Measurements from ENCODE around the gene RBM47. TPM values are rescaled to one million over a fixed set of nuclear protein-coding genes. Genes with fewer than 3 reads are reported as not detected.
"Not testable (repeated sequence)": the region's sequence is repeated elsewhere in the genome, so short reads cannot be mapped to it uniquely, and the experiment has no call there.

Gene RBM47
- total RNA-seq, 5 donors from 2014 or later (not counting 1 experiment from before 2014, with no cell fraction given) = 0.19 to 1.3 (median 0.79) TPM

GRCh38 chr4:40395166-40395900 is 234.3 kb downstream of the RBM47 start:
- CTCF ChIA-PET = no interaction called here
- H3K27ac Mint-ChIP-seq = no peak overlapping the region
- H3K36me3 Mint-ChIP-seq = no peaks in the 10 kb centered on the region
- H3K27me3 Mint-ChIP-seq = no peaks in the 10 kb centered on the region
- Histone ChIP-seq H3K4me3 (ENCODE audit: control insufficient read depth in 1 of 2, extremely low read depth in 1 of 2, low read length in 1 of 2) (no peak overlapping the region), H3K36me3 (ENCODE audit: control insufficient read depth in 2 of 2, extremely low read depth in 1 of 2, insufficient read depth in 1 of 2, low read length in 1 of 2) (no peaks in the 10 kb centered on the region), H3K4me1 (ENCODE audit: control insufficient read depth in 1 of 2, extremely low read depth in 1 of 2, insufficient read depth in 2 of 2, low read length in 2 of 2) (no peaks in the 10 kb centered on the region), H3K27ac (ENCODE audit: low read length) (no peak overlapping the region), H3K27me3 (replicated peaks in 1 of 2; ENCODE audit: control insufficient read depth in 2 of 2, extremely low read depth in 1 of 2, insufficient read depth in 2 of 2, low read length in 1 of 2) (no peaks in the 10 kb centered on the region), H3K9me3 (no peaks in the 10 kb centered on the region)
- H3K4me3 Mint-ChIP-seq = no peak overlapping the region
- POLR2A ChIA-PET = interaction anchor here in 1 of 2 donors (0.7 kb wide), 1 partner anchor 92 kb away, joined by 3 read pairs; no protein-coding TSS in a partner anchor
- 68% methylated on average over 4 of the region's 4 CpGs for WGBS (ENCODE audit: insufficient coverage)
- ATAC-seq (replicated peaks in 1 of 4) (no peak), DNase-seq (no peak)
- no peaks in the 10 kb centered on the region for H3K9me3 Mint-ChIP-seq
- H3K4me1 Mint-ChIP-seq = no peaks in the 10 kb centered on the region

- Histone ChIP-seq H3K4me3 (ENCODE audit: control insufficient read depth in 1 of 2, extremely low read depth in 1 of 2, low read length in 1 of 2) (no peak overlapping the region), H3K36me3 (ENCODE audit: control insufficient read depth in 2 of 2, extremely low read depth in 1 of 2, insufficient read depth in 1 of 2, low read length in 1 of 2) (no peaks in the 10 kb centered on the region), H3K4me1 (ENCODE audit: control insufficient read depth in 1 of 2, extremely low read depth in 1 of 2, insufficient read depth in 2 of 2, low read length in 2 of 2) (no peaks in the 10 kb centered on the region), H3K9me3 (no peaks in the 10 kb centered on the region), H3K27ac (ENCODE audit: low read length) (no peak overlapping the region), H3K27me3 (replicated peaks in 1 of 2; ENCODE audit: control insufficient read depth in 2 of 2, extremely low read depth in 1 of 2, insufficient read depth in 2 of 2, low read length in 1 of 2) (no peaks in the 10 kb centered on the region)
- Mint-ChIP-seq H3K9me3 (no peaks in the 10 kb centered on the region), H3K36me3 (no peaks in the 10 kb centered on the region), H3K4me1 (no peaks in the 10 kb centered on the region), H3K4me3 (no peak overlapping the region), H3K27ac (no peak overlapping the region), H3K27me3 (no peaks in the 10 kb centered on the region)
- DNase-seq (no peak), ATAC-seq (replicated peaks in 1 of 4) (no peak)
- CTCF ChIA-PET = no interaction called here
- 88% methylated on average over 1 of the region's 6 CpGs for WGBS (ENCODE audit: insufficient coverage)
- POLR2A ChIA-PET = no interaction called here
Observed at GRCh38 chr4:40394236-40394635, 235.4 kb downstream of the RBM47 start.

DNA sequence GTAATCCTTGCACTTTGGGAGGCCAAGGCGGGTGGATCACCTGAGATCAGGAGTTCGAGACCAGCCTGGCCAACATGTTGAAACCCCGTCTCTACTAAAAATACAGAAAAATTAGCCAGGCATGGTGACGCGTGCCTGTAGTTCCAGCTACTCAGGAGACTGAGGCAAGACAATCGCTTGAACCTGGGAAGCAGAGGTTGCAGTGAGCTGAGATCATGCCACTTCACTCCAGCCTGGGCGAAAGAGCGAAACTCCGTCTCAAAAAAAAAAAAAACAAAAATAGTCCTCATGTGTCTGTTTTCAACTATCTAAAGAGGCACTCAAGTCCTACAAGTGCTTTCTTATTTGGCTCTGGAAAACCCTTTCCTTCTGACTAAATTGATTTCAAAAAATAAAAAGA is 237.4 kb downstream of the RBM47 start:
- WGBS (ENCODE audit: insufficient coverage) = 95% methylated on average over 5 of the region's 9 CpGs
- H3K27me3 Mint-ChIP-seq; H3K27ac ChIP-seq (ENCODE audit: low read length); POLR2A ChIA-PET; H3K36me3 Mint-ChIP-seq; DNase-seq; H3K4me3 Mint-ChIP-seq; H3K4me1 ChIP-seq (ENCODE audit: control insufficient read depth in 1 of 2, extremely low read depth in 1 of 2, insufficient read depth in 2 of 2, low read length in 2 of 2); H3K36me3 ChIP-seq (ENCODE audit: control insufficient read depth in 2 of 2, extremely low read depth in 1 of 2, insufficient read depth in 1 of 2, low read length in 1 of 2); ATAC-seq (replicated peaks in 1 of 4); CTCF ChIA-PET; H3K4me3 ChIP-seq (ENCODE audit: control insufficient read depth in 1 of 2, extremely low read depth in 1 of 2, low read length in 1 of 2); H3K4me1 Mint-ChIP-seq; H3K9me3 ChIP-seq; H3K9me3 Mint-ChIP-seq; H3K27ac Mint-ChIP-seq; H3K27me3 ChIP-seq (replicated peaks in 1 of 2; ENCODE audit: control insufficient read depth in 2 of 2, extremely low read depth in 1 of 2, insufficient read depth in 2 of 2, low read length in 1 of 2): not testable (repeated sequence)

DNA sequence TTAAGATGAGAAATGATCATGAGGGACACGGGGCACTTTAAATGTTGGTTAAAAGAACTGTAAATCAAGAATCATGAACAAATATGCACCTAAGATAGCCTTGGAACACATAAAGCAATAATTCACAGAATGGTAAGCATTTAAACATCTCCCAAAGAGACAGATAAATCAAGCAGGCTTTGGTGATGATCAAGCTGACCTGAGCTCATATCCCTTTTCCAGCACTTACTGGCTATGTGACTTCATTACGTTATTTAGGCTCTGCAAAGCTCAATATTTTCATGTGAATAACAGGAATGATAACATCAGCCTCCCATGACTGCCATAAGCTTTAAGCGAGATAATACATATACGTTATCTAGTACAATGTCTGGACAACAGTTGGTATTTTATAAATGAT is 239.7 kb downstream of the RBM47 start:
- CTCF ChIA-PET = no interaction called here
- Mint-ChIP-seq H3K27ac (no peak overlapping the region), H3K4me3 (no peak overlapping the region), H3K9me3 (no peaks in the 10 kb centered on the region), H3K27me3 (no peaks in the 10 kb centered on the region), H3K4me1 (peaks cover 0 to 5% (median 2%) of the 10 kb centered on the region in 3 donors), H3K36me3 (no peaks in the 10 kb centered on the region)
- ATAC-seq (replicated peaks in 1 of 4) = no peak
- Histone ChIP-seq H3K27me3 (replicated peaks in 1 of 2; ENCODE audit: control insufficient read depth in 2 of 2, extremely low read depth in 1 of 2, insufficient read depth in 2 of 2, low read length in 1 of 2) (no peaks in the 10 kb centered on the region), H3K4me1 (ENCODE audit: control insufficient read depth in 1 of 2, extremely low read depth in 1 of 2, insufficient read depth in 2 of 2, low read length in 2 of 2) (no peaks in the 10 kb centered on the region), H3K36me3 (ENCODE audit: control insufficient read depth in 2 of 2, extremely low read depth in 1 of 2, insufficient read depth in 1 of 2, low read length in 1 of 2) (no peaks in the 10 kb centered on the region), H3K27ac (ENCODE audit: low read length) (no peak overlapping the region), H3K9me3 (no peaks in the 10 kb centered on the region), H3K4me3 (ENCODE audit: control insufficient read depth in 1 of 2, extremely low read depth in 1 of 2, low read length in 1 of 2) (no peak overlapping the region)
- POLR2A ChIA-PET = no interaction called here
- WGBS (ENCODE audit: insufficient coverage) = no CpG with 5 or more reads among the region's 4 CpGs
- no peak for DNase-seq

DNA sequence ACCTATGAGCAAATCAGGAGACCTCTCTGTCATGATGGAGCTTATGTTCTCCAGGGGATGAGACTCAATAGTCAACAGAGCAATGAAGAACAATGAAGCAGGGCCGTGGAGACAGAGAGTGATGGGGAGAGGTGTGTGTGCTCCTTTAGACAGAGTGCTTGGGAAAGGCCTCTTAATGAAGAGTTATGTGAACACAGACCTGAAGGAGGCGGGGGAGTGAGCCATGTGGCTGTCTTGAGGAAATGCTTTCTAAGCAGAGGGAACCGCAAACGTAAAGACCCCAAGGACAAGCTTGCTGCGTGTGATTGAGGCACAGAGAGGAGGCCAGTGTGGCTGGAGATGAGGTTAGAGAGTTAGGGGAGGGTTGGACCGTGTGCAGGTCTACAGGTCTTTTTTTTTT is 241.4 kb downstream of the RBM47 start:
- Histone ChIP-seq H3K9me3 (no peaks in the 10 kb centered on the region), H3K4me1 (ENCODE audit: control insufficient read depth in 1 of 2, extremely low read depth in 1 of 2, insufficient read depth in 2 of 2, low read length in 2 of 2) (no peaks in the 10 kb centered on the region), H3K27ac (ENCODE audit: low read length) (no peak overlapping the region), H3K4me3 (ENCODE audit: control insufficient read depth in 1 of 2, extremely low read depth in 1 of 2, low read length in 1 of 2) (no peak overlapping the region), H3K36me3 (ENCODE audit: control insufficient read depth in 2 of 2, extremely low read depth in 1 of 2, insufficient read depth in 1 of 2, low read length in 1 of 2) (no peaks in the 10 kb centered on the region), H3K27me3 (replicated peaks in 1 of 2; ENCODE audit: control insufficient read depth in 2 of 2, extremely low read depth in 1 of 2, insufficient read depth in 2 of 2, low read length in 1 of 2) (no peaks in the 10 kb centered on the region)
- POLR2A ChIA-PET = interaction anchor here (0.6 to 0.7 kb wide), 3 partner anchors 19 to 1291 kb away, joined by 3 to 6 read pairs (median 4); no protein-coding TSS in a partner anchor
- Mint-ChIP-seq H3K4me1 (peaks cover 0 to 5% (median 3%) of the 10 kb centered on the region in 3 donors), H3K4me3 (no peak overlapping the region), H3K36me3 (no peaks in the 10 kb centered on the region), H3K27ac (no peak overlapping the region), H3K9me3 (no peaks in the 10 kb centered on the region), H3K27me3 (no peaks in the 10 kb centered on the region)
- WGBS (ENCODE audit: insufficient coverage) = 40% methylated on average over 4 of the region's 6 CpGs
- DNase-seq (no peak), ATAC-seq (replicated peaks in 1 of 4) (no peak)
- CTCF ChIA-PET = interaction anchor here in 1 of 2 donors (0.6 to 0.7 kb wide), 2 partner anchors 11 to 243 kb away, joined by 3 to 5 read pairs; no protein-coding TSS in a partner anchor

GRCh38 chr4:40380647-40381046 is 249.0 kb downstream of the RBM47 start:
- 86% methylated on average over 3 of the region's 5 CpGs for whole genome bisulfite sequencing (ENCODE audit: insufficient coverage)
- Mint-ChIP-seq H3K27me3 (no peaks in the 10 kb centered on the region), H3K36me3 (no peaks in the 10 kb centered on the region), H3K4me1 (peaks cover 0 to 3% (median 0%) of the 10 kb centered on the region in 3 donors), H3K9me3 (no peaks in the 10 kb centered on the region), H3K4me3 (no peak overlapping the region), H3K27ac (no peak overlapping the region)
- ChIA-PET POLR2A (no interaction called here), CTCF (interaction anchor here in 1 of 2 donors (0.5 kb wide), 1 partner anchor 573 kb away, joined by 3 read pairs; no protein-coding TSS in a partner anchor)
- H3K27me3 ChIP-seq (replicated peaks in 1 of 2; ENCODE audit: control insufficient read depth in 2 of 2, extremely low read depth in 1 of 2, insufficient read depth in 2 of 2, low read length in 1 of 2) = peaks cover 0 to 10% of the 10 kb centered on the region in 2 experiments
- no peak for DNase-seq
- H3K9me3 ChIP-seq = no peaks in the 10 kb centered on the region
- no peaks in the 10 kb centered on the region for H3K4me1 ChIP-seq (ENCODE audit: control insufficient read depth in 1 of 2, extremely low read depth in 1 of 2, insufficient read depth in 2 of 2, low read length in 2 of 2)
- H3K27ac ChIP-seq (ENCODE audit: low read length) = no peak overlapping the region
- no peak overlapping the region for H3K4me3 ChIP-seq (ENCODE audit: control insufficient read depth in 1 of 2, extremely low read depth in 1 of 2, low read length in 1 of 2)
- H3K36me3 ChIP-seq (ENCODE audit: control insufficient read depth in 2 of 2, extremely low read depth in 1 of 2, insufficient read depth in 1 of 2, low read length in 1 of 2) = no peaks in the 10 kb centered on the region
- no peak for ATAC-seq (replicated peaks in 1 of 4)
